ENCODE data around the gene LDLR. TPM values are rescaled to one million over a fixed set of nuclear protein-coding genes. Genes with fewer than 3 reads are reported as not detected.
"Not testable (repeated sequence)": the region's sequence is repeated elsewhere in the genome, so short reads cannot be mapped to it uniquely, and the experiment has no call there.

The LDLR gene
- total RNA-seq, 4 donors from 2014 or later: 22.6 to 45.6 (median 35.7) TPM

DNA sequence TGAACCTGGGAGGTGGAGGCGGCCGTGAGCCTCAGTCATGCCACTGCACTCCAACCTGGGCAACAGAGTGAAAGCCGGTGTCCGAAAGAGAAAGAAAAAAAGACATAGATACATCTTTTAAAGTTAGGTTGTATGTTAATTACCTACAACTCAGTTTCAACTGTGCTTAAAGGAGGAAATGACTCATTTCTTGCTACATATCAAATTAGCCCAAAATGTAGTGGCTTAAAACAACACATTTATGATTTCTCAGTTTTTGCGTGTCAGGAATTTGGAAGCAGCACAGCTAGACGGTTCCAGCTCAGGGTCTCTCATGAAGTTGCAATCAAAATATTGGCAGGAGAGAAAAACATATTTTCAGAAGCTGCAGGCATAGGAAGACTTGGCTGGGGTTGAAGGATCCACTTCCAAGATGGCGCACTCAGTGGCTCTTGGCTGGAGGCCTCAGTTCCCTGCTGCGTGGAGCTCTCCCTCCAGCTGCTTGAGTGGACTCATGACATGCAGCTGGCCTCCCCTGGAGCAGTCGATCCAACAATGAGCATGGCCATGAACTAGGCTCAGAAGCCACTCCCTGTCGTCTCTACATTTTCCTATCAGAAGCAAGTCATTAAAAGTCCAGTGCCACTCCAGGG lies 7.1 kb downstream of the LDLR start:
- no peaks in the 10 kb centered on the region for H3K9me3 ChIP-seq
- H3K27me3 ChIP-seq: no peaks in the 10 kb centered on the region
- TF ChIP-seq, protein P1, sequence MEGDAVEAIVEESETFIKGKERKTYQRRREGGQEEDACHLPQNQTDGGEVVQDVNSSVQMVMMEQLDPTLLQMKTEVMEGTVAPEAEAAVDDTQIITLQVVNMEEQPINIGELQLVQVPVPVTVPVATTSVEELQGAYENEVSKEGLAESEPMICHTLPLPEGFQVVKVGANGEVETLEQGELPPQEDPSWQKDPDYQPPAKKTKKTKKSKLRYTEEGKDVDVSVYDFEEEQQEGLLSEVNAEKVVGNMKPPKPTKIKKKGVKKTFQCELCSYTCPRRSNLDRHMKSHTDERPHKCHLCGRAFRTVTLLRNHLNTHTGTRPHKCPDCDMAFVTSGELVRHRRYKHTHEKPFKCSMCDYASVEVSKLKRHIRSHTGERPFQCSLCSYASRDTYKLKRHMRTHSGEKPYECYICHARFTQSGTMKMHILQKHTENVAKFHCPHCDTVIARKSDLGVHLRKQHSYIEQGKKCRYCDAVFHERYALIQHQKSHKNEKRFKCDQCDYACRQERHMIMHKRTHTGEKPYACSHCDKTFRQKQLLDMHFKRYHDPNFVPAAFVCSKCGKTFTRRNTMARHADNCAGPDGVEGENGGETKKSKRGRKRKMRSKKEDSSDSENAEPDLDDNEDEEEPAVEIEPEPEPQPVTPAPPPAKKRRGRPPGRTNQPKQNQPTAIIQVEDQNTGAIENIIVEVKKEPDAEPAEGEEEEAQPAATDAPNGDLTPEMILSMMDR (IDR thresholded peaks at IDR 0.05): no peak
- peak in 1 of 2 donors; percentile 25 for TF ChIP-seq EP300 (IDR thresholded peaks at IDR 0.05)
- 52 to 59% methylated on average over 10 of the region's 10 CpGs for WGBS, 2 donors
- peaks cover 0 to 48% (median 27%) of the 10 kb centered on the region in 4 donors for H3K4me1 ChIP-seq
- peak overlapping the region in 3 of 4 donors; percentile 79 to 99 (median 82) for H3K27ac ChIP-seq
- no peak overlapping the region for H3K4me3 ChIP-seq
- DNase-seq (ENCODE audit: low spot score in 2 of 2): no peak
- peaks cover 0 to 21% (median 0%) of the 10 kb centered on the region in 3 donors for H3K36me3 ChIP-seq

DNA sequence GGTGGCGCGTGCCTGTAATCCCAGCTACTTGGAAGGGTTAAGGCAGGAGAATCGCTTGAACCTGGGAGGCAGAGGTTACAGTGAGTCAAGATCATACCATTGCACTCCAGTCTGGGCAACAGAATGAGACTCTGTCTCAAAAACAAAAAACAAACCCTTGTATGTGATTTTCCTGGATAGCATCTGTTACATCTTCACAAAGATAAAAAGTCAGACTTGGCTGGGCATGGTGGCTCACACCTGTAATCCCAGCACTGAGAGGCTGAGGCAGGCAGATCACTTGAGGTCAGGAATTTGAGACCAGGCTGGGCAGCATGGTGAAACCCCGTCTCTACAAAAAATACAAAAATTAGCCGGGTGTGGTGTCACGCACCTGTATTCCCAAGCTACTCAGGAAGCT lies 8.1 kb downstream of the LDLR start:
- H3K27me3 ChIP-seq; H3K27ac ChIP-seq; H3K4me3 ChIP-seq; DNase-seq (ENCODE audit: low spot score in 2 of 2); H3K9me3 ChIP-seq: not testable (repeated sequence)
- WGBS, 2 donors: 93 to 94% methylated on average over 6 of the region's 6 CpGs
- peaks cover 0 to 38% (median 19%) of the 10 kb centered on the region in 4 donors for H3K4me1 ChIP-seq
- peaks cover 0 to 31% (median 0%) of the 10 kb centered on the region in 3 donors for H3K36me3 ChIP-seq

DNA sequence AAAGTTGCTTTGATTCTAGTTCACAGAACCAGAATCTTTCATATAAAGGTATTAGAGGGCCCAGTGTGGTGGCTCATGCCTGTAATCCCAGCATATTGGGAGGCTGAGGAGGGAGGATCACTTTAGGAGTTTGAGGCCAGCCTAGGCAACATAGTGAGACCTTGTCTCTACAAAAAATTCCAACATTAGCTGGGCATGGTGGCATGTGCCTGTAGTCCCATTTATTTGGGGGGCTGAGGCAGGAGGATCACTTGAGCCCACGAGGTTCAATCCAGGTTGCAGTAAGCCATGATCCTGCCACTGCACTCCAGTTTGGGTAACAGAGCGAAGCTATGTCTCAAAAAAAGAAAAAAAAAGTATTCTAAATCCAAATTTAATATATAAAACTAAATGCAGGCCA lies 9.1 kb downstream of the LDLR start:
- 98 to 100% methylated on average over 2 of the region's 2 CpGs for WGBS, 2 donors
- Histone ChIP-seq H3K36me3 (peaks cover 0 to 41% (median 0%) of the 10 kb centered on the region in 3 donors), H3K4me1 (peaks cover 0 to 28% (median 13%) of the 10 kb centered on the region in 4 donors), H3K9me3 (no peaks in the 10 kb centered on the region), H3K27ac (no peak overlapping the region), H3K4me3 (no peak overlapping the region), H3K27me3 (no peaks in the 10 kb centered on the region)
- TF ChIP-seq EP300 (IDR thresholded peaks at IDR 0.05): no peak
- TF ChIP-seq, protein P1 (IDR thresholded peaks at IDR 0.05): no peak
- no peak for TF ChIP-seq POLR2A (IDR thresholded peaks at IDR 0.05)
- no peak for DNase-seq (ENCODE audit: low spot score in 2 of 2)

DNA sequence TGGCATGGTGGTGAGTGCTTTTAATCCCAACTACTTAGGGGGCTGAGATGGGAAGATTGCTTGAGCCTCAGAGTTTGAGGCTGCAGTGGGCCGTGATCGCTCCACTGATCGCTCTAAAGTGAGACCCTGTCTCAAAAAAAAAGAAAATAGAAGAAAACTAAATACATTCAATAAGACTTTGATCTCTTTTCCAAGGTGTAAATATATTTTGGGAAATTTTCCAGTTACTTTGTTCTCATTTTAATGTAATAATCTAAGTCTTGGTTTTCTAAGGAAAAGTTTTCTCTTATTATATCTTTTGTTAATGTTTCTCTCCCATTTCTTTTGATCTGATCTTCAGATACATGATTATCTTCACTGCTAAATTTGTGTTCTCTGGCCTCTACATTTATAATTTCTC lies 9.6 kb downstream of the LDLR start:
- H3K4me1 ChIP-seq: peaks cover 0 to 23% (median 12%) of the 10 kb centered on the region in 4 donors
- peaks cover 0 to 46% (median 0%) of the 10 kb centered on the region in 3 donors for H3K36me3 ChIP-seq
- H3K27me3 ChIP-seq: no peaks in the 10 kb centered on the region
- DNase-seq (ENCODE audit: low spot score in 2 of 2): no peak
- WGBS, 2 donors: 97 to 98% methylated on average over 3 of the region's 3 CpGs
- H3K4me3 ChIP-seq: no peak overlapping the region
- TF ChIP-seq EP300 (IDR thresholded peaks at IDR 0.05): no peak
- TF ChIP-seq, protein P1 (IDR thresholded peaks at IDR 0.05): no peak
- TF ChIP-seq POLR2A (IDR thresholded peaks at IDR 0.05): no peak
- no peak overlapping the region for H3K27ac ChIP-seq
- no peaks in the 10 kb centered on the region for H3K9me3 ChIP-seq

DNA sequence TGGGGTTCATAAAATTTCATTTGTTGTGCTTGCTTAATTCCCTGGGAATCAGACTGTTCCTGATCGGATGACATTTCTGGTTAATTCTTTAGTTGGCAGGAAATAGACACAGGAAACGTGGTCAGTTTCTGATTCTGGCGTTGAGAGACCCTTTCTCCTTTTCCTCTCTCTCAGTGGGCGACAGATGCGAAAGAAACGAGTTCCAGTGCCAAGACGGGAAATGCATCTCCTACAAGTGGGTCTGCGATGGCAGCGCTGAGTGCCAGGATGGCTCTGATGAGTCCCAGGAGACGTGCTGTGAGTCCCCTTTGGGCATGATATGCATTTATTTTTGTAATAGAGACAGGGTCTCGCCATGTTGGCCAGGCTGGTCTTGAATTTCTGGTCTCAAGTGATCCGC lies 10.8 kb downstream of the LDLR start:
- Histone ChIP-seq H3K36me3 (peaks cover 0 to 58% (median 0%) of the 10 kb centered on the region in 3 donors), H3K27ac (no peak overlapping the region), H3K4me1 (peaks cover 0 to 16% (median 8%) of the 10 kb centered on the region in 4 donors), H3K4me3 (no peak overlapping the region), H3K9me3 (no peaks in the 10 kb centered on the region), H3K27me3 (no peaks in the 10 kb centered on the region)
- TF ChIP-seq EP300 (IDR thresholded peaks at IDR 0.05): no peak
- no peak for DNase-seq (ENCODE audit: low spot score in 2 of 2)
- WGBS, 2 donors: 81 to 82% methylated on average over 12 of the region's 12 CpGs

DNA sequence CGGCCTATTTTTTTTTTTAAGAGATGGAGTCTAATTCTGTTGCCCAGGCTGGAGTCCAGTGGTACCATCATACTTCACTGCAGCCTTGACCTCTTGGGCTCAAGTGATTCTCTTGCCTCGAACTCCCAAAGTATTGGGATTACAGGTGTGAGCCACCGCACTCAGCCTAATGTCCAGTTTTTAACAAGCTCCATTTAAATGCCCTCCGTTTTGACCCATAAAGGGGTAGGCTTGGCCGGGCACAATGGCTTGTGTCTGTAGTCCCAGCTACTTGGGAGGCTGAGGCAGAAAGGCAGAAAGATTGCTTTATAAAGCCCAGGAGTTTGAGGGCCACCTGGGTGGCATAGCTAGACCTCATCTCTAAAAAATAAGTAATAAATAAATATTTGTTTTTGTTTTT lies 11.8 kb downstream of the LDLR start:
- H3K27ac ChIP-seq: no peak overlapping the region
- WGBS, 2 donors: 84 to 92% methylated on average over 5 of the region's 5 CpGs
- H3K36me3 ChIP-seq: peaks cover 0 to 68% (median 0%) of the 10 kb centered on the region in 3 donors
- H3K9me3 ChIP-seq: no peaks in the 10 kb centered on the region
- TF ChIP-seq POLR2A (IDR thresholded peaks at IDR 0.05): no peak
- TF ChIP-seq EP300 (IDR thresholded peaks at IDR 0.05): no peak
- TF ChIP-seq, protein P1 (IDR thresholded peaks at IDR 0.05): no peak
- DNase-seq (ENCODE audit: low spot score in 2 of 2): no peak
- H3K27me3 ChIP-seq: no peaks in the 10 kb centered on the region
- H3K4me3 ChIP-seq: no peak overlapping the region
- H3K4me1 ChIP-seq: peaks cover 0 to 7% (median 3%) of the 10 kb centered on the region in 4 donors

Data from tibial nerve (tissue), 4 donors.